Activated CD4-positive, alpha-beta T cell treated with anti-CD3 and anti-CD28 coated beads for 48 hours (primary cell): ENCODE results near the gene CD36.

Source experiments
- DNase-seq: peaks from one replicate; pipeline ENCODE4 v3.0.0-alpha.2; 2020

CD36 gene

GRCh38 chr7:80629023-80629422, 9.4 kb upstream of the CD36 start:
- no peak for DNase-seq

- no peak for DNase-seq
Measured at GRCh38 chr7:80630608-80631405, 7.6 kb upstream of the CD36 start.

GRCh38 chr7:80631421-80631820, 7.0 kb upstream of the CD36 start:
- no peak for DNase-seq

GRCh38 chr7:80632139-80632538, 6.3 kb upstream of the CD36 start:
- DNase-seq, result no peak

- no peak for DNase-seq
Measured at GRCh38 chr7:80632819-80633218, 5.6 kb upstream of the CD36 start.

GRCh38 chr7:80634505-80634904, 3.9 kb upstream of the CD36 start:
- no peak for DNase-seq

- DNase-seq, result no peak
Measured at GRCh38 chr7:80635533-80635932, 2.9 kb upstream of the CD36 start.

GRCh38 chr7:80635998-80636397, 2.4 kb upstream of the CD36 start:
- no peak for DNase-seq

GRCh38 chr7:80636709-80637108, 1.7 kb upstream of the CD36 start:
- no peak for DNase-seq

GRCh38 chr7:80637454-80637853, 988 bp upstream of the CD36 start:
- no peak for DNase-seq

GRCh38 chr7:80639011-80639410, 569 bp downstream of the CD36 start:
- DNase-seq, result no peak

- DNase-seq, result no peak
Measured at GRCh38 chr7:80640846-80641245, 2.4 kb downstream of the CD36 start.

GRCh38 chr7:80641548-80641947, 3.1 kb downstream of the CD36 start:
- DNase-seq, result no peak

- no peak for DNase-seq
Measured at GRCh38 chr7:80642871-80643270, 4.4 kb downstream of the CD36 start.

- no peak for DNase-seq
Measured at GRCh38 chr7:80643336-80643915, 5.0 kb downstream of the CD36 start.

GRCh38 chr7:80644054-80644453, 5.6 kb downstream of the CD36 start:
- no peak for DNase-seq

- no peak for DNase-seq
Measured at GRCh38 chr7:80646083-80646865, 7.8 kb downstream of the CD36 start.

GRCh38 chr7:80647436-80647835, 9.0 kb downstream of the CD36 start:
- no peak for DNase-seq

GRCh38 chr7:80648031-80648600, 9.7 kb downstream of the CD36 start:
- DNase-seq, result no peak

- DNase-seq, result no peak
Measured at GRCh38 chr7:80649011-80649410, 10.6 kb downstream of the CD36 start.

- no peak for DNase-seq
Measured at GRCh38 chr7:80650030-80650429, 11.6 kb downstream of the CD36 start.

GRCh38 chr7:80651471-80651870, 13.0 kb downstream of the CD36 start:
- DNase-seq, result no peak

GRCh38 chr7:80653244-80653643, 14.8 kb downstream of the CD36 start:
- no peak for DNase-seq

GRCh38 chr7:80654887-80655340, 16.5 kb downstream of the CD36 start:
- DNase-seq, result no peak
